HL-60 (cell line): ENCODE data around the gene RASGRP2.

ENCODE experiments used
- CTCF ChIP-seq: IDR thresholded peaks from one replicate; pipeline ENCODE4 v1.5.1; 2011; ENCODE audit warnings: low read length, control low read depth, inconsistent platforms; ENCODE audit not compliant: insufficient read depth
- POLR2AphosphoS5 ChIP-seq: IDR thresholded peaks from 2 replicates; pipeline ENCODE4 v1.6.1; 2012; ENCODE audit warnings: low read depth

- no peak for TF ChIP-seq CTCF
- no peak for TF ChIP-seq POLR2AphosphoS5
Observed at GRCh38 chr11:64788321-64789215, 44.6 kb upstream of the RASGRP2 start.
